Gastroesophageal sphincter (tissue), 4 donors: ENCODE results near the gene VIPR1. TPM values are rescaled to one million over a fixed set of nuclear protein-coding genes. Genes with fewer than 3 reads are reported as not detected.

Experiments
- ATAC-seq: fragments of 150-250 bp; one replicate; pipeline ENCODE4 v1.9.1; 2016; ENCODE audit warnings: mild to moderate bottlenecking, moderate library complexity
- H3K27ac ChIP-seq, 4 donors: fragments of 200-600 bp; sonication (generic) in 3 of 4; 1 replicate in 3 of 4; 2 replicates in 1 of 4; pipeline ENCODE4 v1.5.1; 2016 to 2019
- H3K27me3 ChIP-seq: fragments of 200-600 bp; sonication (generic); one replicate; pipeline ENCODE4 v1.5.1; 2019
- H3K36me3 ChIP-seq, 2 donors: fragments of 200-600 bp; sonication (generic); one replicate each; pipeline ENCODE4 v1.5.1; 2019; ENCODE audit warnings: control low read depth in 1 of 2
- H3K4me1 ChIP-seq, 3 donors: fragments of 200-600 bp; sonication (generic); 1 replicate in 2 of 3; 2 replicates in 1 of 3; pipeline ENCODE4 v1.5.1; 2016 to 2019; ENCODE audit warnings: control low read depth in 2 of 3
- H3K4me3 ChIP-seq, 2 donors: fragments of 200-600 bp; sonication (generic); one replicate each; pipeline ENCODE4 v1.5.1; 2019; ENCODE audit warnings: mild to moderate bottlenecking in 1 of 2, moderate library complexity in 1 of 2
- H3K9me3 ChIP-seq, 3 donors: fragments of 200-600 bp; sonication (generic); one replicate each; pipeline ENCODE4 v1.5.1; 2017 to 2019; ENCODE audit warnings: control low read depth in 2 of 3
- EP300 ChIP-seq: sonication (generic); formaldehyde crosslinking; IDR thresholded peaks from one replicate; pipeline ENCODE4 v1.6.1; 2017; ENCODE audit warnings: antibody characterized with exemption, mild to moderate bottlenecking
- POLR2A ChIP-seq, 2 donors: fragments of 450-650 bp; IDR thresholded peaks; one replicate each; pipeline ENCODE4 v1.6.1; 2017; ENCODE audit warnings: antibody characterized with exemption in 2 of 2, mild to moderate bottlenecking in 2 of 2, moderate library complexity in 1 of 2
- POLR2AphosphoS5 ChIP-seq: sonication (generic); formaldehyde crosslinking; IDR thresholded peaks from one replicate; pipeline ENCODE4 v1.6.1; 2017; ENCODE audit warnings: antibody characterized with exemption
- WGBS, 2 donors: methylation state at CpG; one replicate each; pipeline ENCODE4 v1.1.5; 2018; ENCODE audit warnings: low coverage in 1 of 2; 5-methylcytosine and 5-hydroxymethylcytosine counted together
- total RNA-seq, 4 donors: library from RNA; depleted of rRNA; stranded (reverse); fragments of >200 nt; gene quantifications; one replicate each; pipeline ENCODE4 v1.1.0, GENCODE V29; 2016
- TF ChIP-seq, protein P1 (sequence below), 4 experiments: fragments of 200-600 bp in 2 of 4; fragments of 450-650 bp in 2 of 4; sonication (generic) in 1 of 4; IDR thresholded peaks; one replicate each; pipeline ENCODE4 v1.5.1; 2017 to 2019; ENCODE audit warnings: antibody characterized with exemption in 4 of 4, mild to moderate bottlenecking in 2 of 4, moderate library complexity in 2 of 4

The VIPR1 gene
- total RNA-seq, 4 donors from 2014 or later = 3.8 to 9.5 (median 5.9) TPM

DNA sequence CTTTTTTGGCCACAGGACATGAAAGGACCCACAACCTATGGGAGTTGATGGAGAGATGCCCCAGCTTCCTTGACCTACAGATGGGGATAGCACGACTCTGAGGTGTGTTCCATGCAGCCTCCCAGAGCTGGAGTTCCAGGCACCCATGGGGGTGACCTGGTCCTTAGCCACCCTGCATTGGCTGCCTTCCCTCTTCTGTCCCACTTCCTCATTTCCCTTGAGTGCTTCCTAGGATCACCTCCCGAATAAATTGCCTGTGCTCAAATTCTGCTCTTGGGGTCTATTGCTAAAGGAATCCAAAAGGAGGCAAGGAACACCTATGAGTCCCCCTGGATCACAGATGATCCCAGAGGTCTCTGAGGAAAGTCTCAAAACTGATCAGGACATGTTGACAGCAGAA lies 24.7 kb upstream of the VIPR1 start:
- H3K4me1 ChIP-seq = no peaks in the 10 kb centered on the region
- no peak for ATAC-seq
- TF ChIP-seq, protein P1, sequence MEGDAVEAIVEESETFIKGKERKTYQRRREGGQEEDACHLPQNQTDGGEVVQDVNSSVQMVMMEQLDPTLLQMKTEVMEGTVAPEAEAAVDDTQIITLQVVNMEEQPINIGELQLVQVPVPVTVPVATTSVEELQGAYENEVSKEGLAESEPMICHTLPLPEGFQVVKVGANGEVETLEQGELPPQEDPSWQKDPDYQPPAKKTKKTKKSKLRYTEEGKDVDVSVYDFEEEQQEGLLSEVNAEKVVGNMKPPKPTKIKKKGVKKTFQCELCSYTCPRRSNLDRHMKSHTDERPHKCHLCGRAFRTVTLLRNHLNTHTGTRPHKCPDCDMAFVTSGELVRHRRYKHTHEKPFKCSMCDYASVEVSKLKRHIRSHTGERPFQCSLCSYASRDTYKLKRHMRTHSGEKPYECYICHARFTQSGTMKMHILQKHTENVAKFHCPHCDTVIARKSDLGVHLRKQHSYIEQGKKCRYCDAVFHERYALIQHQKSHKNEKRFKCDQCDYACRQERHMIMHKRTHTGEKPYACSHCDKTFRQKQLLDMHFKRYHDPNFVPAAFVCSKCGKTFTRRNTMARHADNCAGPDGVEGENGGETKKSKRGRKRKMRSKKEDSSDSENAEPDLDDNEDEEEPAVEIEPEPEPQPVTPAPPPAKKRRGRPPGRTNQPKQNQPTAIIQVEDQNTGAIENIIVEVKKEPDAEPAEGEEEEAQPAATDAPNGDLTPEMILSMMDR (IDR thresholded peaks at IDR 0.05) = no peak
- no peak for TF ChIP-seq POLR2A (IDR thresholded peaks at IDR 0.05)
- TF ChIP-seq EP300 = no peak
- no peak for TF ChIP-seq POLR2AphosphoS5
- H3K27me3 ChIP-seq = no peaks in the 10 kb centered on the region
- H3K4me3 ChIP-seq = no peak overlapping the region
- no peaks in the 10 kb centered on the region for H3K36me3 ChIP-seq
- peaks cover 0 to 31% (median 0%) of the 10 kb centered on the region in 3 donors for H3K9me3 ChIP-seq
- no peak overlapping the region for H3K27ac ChIP-seq
- no CpG with 5 or more reads among the region's 2 CpGs for WGBS, 2 donors

DNA sequence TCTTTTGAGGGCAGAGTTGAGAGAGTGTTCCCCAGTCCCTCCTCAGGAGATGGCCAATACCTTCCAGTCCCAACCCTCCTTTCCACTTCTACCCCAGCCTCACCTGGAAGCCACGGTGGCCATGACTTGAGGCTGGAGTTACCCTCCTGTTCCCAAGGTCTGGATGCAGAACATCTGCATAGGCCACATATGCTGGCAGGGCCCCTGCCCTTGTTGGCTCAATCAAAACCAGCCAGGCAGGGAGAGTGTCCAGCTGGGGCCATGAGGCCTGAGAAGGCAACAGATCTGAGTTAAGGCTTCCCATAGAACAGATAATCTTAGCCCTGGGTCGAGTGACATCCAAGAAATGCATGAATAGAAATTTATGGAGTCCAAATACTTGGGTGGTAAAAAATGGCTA lies 23.6 kb upstream of the VIPR1 start:
- Histone ChIP-seq H3K27me3 (no peaks in the 10 kb centered on the region), H3K4me3 (no peak overlapping the region), H3K4me1 (no peaks in the 10 kb centered on the region), H3K9me3 (peaks cover 0 to 31% (median 0%) of the 10 kb centered on the region in 3 donors), H3K36me3 (no peaks in the 10 kb centered on the region), H3K27ac (no peak overlapping the region)
- WGBS, 2 donors = 22 to 62% methylated on average over 1 to 2 of the region's 2 CpGs
- ATAC-seq = no peak
- no peak for TF ChIP-seq POLR2AphosphoS5
- TF ChIP-seq, protein P1 (IDR thresholded peaks at IDR 0.05) = no peak
- no peak for TF ChIP-seq POLR2A (IDR thresholded peaks at IDR 0.05)
- TF ChIP-seq EP300 = no peak

DNA sequence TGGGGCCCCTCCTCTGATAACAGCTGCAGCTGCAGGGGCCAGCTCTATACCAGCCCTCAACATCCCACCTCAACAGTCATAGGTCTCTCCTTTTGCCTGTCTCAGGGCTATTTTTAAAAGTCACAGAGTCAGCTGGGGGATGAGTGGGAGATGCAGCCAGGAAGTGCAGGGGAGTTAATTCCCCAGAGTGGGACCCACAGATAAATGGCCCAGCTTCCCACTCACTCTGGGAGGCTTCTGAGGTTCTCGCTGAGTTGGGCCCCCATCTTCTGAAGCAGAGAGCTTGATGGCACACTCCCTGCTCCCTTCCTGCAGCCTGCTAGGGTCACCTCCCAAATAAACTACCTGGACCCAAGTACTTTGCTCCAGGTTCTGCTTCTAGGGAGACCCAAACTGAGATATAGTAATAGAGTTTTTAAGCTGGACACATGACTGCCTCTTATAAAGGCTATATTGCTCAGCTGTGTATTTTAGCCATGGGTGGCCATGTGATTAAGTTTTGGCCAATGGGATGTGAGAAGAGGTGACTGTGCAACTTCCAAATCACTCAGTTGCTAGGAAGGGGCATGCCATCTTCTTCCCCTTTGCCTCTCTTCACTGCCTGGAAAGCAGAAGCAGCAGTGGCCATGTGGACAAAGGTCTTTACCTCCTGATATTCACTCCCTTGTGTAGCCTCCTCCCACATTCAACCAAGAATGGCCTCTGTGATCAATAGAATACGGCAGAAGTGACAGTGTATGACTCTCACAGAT lies 15.5 kb upstream of the VIPR1 start:
- Histone ChIP-seq H3K4me3 (no peak overlapping the region), H3K27me3 (no peaks in the 10 kb centered on the region), H3K9me3 (peaks cover 0 to 7% (median 0%) of the 10 kb centered on the region in 3 donors), H3K36me3 (no peaks in the 10 kb centered on the region), H3K27ac (no peak overlapping the region), H3K4me1 (peaks cover 0 to 11% (median 0%) of the 10 kb centered on the region in 3 donors)
- TF ChIP-seq, protein P1 (IDR thresholded peaks at IDR 0.05) = no peak
- no peak for TF ChIP-seq POLR2AphosphoS5
- no peak for TF ChIP-seq POLR2A (IDR thresholded peaks at IDR 0.05)
- TF ChIP-seq EP300 = no peak
- no peak for ATAC-seq
- 80 to 93% methylated on average over 1 to 2 of the region's 2 CpGs for WGBS, 2 donors

DNA sequence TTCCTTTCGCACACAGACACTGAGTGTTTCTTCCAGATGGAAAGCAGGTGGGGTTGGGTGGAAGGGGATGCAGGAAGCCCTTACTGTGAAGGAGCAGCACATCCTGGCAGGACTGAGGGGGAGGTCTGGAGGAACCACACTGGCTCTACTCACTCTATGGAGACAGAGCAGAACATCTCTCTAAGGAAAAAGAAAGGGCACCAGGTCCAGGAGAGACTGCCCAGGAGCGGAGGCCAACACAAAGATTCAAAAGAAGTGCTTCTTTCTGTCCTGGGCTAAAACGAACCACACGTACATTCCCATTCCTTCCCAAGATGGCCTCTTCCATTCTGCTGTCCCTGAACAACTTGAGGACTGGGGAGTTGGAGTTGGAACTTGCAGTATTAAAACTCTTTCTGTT lies 13.8 kb upstream of the VIPR1 start:
- ATAC-seq = no peak
- 100% methylated on average over 2 to 3 of the region's 4 CpGs for WGBS, 2 donors

More for the DNA sequence above, 13.8 kb upstream of the VIPR1 start:
- no peak overlapping the region for H3K4me3 ChIP-seq
- no peaks in the 10 kb centered on the region for H3K36me3 ChIP-seq
- TF ChIP-seq POLR2A (IDR thresholded peaks at IDR 0.05) (no peak), POLR2AphosphoS5 (no peak), EP300 (no peak)
- TF ChIP-seq, protein P1 (IDR thresholded peaks at IDR 0.05) = no peak
- H3K9me3 ChIP-seq = no peaks in the 10 kb centered on the region
- peaks cover 0 to 11% (median 0%) of the 10 kb centered on the region in 3 donors for H3K4me1 ChIP-seq
- H3K27ac ChIP-seq = no peak overlapping the region
- no peaks in the 10 kb centered on the region for H3K27me3 ChIP-seq
